AG08395 (cell line): ENCODE data around the gene PPP2R5C.
A peak's percentile ranks its signal among the peaks of the same experiment; 100 is the strongest.

Experiments
- DNase-seq: peaks from one replicate; pipeline ENCODE4 v3.0.0; 2012; ENCODE audit warnings: mixed read lengths, low spot score

The PPP2R5C gene

GRCh38 chr14:101950100-101950499 is 188.6 kb downstream of the PPP2R5C start:
- no peak for DNase-seq

DNA sequence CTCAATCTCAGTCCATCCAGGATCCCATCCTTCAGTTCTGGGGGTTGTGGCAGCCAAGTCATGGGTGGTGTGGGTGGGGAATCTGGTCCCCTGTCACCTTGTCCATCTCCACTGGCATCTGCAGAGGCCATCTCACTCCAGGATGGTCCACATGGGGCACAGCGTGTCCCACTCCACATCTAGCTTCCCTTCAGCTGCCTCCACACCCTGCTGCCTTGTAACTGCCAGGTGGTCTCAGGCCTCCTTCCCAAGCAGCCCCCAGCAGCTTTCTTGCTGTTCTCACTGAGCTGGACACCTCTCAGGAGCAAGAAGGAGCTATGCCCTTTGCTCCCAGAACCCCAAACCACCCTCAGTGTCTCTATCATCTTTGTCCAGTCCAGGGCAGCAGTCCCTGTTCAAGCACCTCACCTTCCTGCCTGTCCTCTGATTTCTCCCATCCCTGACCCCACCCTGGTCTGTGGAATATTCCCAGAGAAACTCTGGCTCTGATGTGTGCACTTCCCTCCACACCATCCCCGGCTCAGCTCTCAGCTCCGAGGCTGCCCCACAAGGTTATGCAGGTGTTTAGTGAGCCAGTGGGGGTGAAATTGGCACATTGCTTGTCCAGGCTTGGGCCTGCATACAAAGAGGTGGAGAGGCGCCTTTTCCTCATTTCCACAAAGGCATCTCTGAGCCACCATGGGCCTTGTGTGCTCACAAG is 189.2 kb downstream of the PPP2R5C start:
- no peak for DNase-seq

- no peak for DNase-seq
Observed at GRCh38 chr14:101953151-101953550, 191.6 kb downstream of the PPP2R5C start.

DNA sequence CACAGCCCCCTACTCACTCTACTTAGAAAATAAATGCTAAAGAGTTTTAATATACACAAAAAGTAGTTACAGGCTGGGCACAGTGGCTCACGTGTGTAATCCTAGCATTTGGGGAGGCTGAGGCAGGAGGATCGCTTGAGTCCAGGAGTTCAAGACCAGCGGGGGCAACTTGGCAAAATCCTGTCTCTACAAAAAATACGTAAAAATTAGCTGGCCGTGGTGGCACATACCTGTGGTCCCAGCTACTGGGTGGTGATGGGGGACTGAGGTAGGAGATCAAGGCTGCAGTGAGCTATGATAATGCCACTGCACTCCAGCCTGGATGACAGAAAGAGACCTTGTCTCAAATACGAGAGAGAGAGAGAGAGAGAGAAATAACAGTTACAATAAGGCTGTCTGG is 193.0 kb downstream of the PPP2R5C start:
- no peak for DNase-seq

DNA sequence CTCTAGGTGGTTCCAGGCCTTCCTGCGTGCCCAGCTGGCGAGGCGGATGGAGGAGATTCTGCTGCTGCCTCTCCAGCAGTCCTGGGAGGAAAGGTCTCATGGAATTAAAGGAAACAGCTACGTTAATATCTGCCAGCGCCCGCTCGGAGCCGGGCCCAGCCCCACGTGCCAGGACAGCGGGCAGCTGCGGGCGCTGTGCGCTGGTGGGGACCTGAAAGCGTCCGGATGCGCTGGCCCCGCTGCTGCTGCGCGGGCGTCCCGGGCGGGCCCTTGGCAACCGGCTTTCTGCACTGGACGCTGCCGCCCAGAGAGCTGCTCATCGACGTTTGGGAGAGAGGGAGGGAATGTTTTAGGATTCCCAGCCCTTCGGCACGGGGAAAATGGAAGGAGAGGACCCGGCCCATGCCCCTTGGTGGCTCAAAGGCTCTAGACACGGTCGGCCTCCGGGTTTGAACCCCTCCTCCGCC is 194.2 kb downstream of the PPP2R5C start:
- DNase-seq, result no peak

- DNase-seq, result no peak
Observed at GRCh38 chr14:101956179-101956885, 194.8 kb downstream of the PPP2R5C start.

DNA sequence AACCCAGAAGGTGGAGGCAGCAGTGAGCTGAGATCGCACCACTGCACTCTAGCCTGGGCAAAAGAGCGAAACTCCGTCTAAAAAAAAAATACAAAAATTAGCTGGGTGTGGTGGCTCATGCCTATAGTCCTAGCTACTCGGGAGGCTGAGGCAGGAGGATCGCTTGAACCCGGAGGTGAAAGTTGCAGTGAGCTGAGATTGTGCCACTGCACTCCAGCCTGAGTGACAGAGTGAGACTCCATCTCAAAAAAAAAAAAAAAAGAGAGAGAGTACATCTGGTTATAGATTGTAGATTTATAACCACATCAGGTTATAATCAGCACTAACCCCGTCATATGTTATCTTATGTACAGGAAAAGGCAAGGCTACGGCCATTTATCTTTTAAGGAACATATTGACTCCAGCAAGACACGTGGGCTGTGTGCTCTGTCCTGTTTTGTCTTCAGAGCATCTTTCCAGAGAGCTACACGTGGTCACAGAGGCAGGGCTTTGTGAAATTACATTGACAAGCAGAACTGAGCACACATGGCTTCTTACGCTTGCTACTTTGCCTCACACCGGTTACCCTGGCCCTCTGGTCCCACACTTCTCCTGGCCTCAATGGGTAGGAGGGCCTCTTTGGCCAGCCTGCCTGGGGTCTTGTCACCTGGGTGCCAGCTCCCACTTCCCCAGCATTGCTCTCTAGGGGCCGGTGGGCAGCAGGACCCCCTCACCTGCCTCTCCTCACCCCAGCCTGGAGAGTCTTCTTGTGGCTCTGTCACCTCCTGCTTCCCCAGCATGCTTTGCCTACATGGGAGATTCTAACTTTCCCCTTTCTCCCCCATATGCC is 196.1 kb downstream of the PPP2R5C start:
- no peak for DNase-seq

DNA sequence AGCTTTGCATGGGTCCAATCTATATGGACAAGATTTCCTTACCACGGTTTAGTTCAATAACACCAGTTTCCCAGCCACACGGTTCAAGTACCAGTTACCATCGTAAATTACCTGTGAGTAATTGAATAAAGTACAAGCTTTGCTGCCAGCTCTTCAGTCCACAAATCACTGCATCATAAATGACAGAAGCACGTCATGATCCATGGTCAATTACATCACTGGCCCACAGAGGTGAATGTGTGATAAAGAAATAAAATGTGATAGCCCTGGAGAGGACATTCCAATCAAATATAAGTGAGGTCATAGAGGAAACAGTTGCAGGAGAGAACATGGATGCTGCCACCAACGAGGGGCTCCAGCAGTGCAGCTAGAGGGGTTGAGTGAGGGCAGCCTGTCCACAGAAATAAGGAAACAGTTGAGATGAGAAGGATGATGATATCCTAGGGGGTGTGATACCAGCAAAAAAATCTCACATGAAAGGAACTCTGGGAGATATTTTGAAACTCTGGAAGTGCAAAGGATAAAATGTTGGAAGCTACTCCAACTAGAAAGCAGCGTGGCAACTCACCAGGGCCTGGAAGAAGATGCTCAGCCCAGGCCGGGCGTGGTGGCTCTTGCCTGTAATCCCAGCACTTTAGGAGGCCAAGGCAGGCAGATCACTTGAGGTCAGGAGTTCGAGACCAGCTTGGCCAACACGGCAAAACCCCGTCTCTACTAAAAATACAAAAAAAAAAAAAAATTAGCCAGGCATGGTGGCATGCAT is 197.1 kb downstream of the PPP2R5C start:
- no peak for DNase-seq

DNA sequence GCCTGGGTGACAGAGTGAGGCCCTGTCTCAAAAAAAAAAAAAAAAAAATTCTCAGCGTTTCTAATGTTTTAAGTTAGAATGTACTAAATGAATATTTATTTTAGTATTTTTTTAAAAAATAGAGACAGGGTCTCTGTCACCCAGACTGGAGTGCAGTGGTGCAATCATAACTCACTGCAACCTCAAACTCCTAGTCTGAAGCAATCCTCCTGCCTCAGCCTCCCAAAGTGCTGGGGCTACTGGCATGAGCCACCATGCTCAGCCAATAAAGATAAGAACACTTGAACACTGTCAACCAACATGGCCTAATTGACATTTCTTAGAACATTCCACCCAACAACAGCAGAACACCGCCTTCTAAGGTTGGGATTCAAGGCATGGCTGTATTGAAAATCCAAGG is 197.8 kb downstream of the PPP2R5C start:
- no peak for DNase-seq

GRCh38 chr14:101960225-101960624 is 198.7 kb downstream of the PPP2R5C start:
- DNase-seq, result no peak

DNA sequence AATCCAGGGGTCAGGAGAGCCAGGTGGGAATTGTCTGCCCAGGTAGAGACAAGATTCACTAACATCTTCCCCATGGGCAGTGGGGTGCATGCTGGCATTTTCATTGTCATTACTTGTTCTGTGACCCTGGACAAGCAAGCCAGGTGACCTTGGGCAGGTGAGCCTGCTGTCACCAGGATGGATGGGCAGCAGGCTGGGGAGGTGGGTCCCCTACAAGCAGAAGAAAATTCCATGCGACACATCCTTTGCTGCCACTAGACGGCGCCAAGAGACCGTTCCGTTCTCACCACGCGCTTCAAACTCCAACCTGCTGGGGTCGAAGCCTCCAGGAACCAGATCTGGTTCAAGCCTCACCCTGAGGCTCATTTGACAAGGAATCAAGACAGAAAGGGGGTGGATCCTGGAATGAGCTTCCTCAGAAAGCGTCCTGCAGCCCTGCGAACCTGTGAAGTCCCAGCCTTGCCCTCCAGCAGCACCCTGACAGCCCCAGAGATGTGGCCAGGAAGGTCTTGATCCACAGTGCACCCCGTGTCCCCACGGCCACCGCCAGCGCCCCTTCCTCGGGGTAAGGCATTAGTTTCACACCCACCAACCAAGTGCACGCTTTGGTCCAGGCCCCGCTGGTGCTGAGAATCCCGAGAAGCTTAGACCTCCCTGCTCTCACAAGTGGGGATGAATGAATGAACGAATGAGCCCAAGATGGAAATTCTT is 199.7 kb downstream of the PPP2R5C start:
- DNase-seq, result peak; percentile 75

- DNase-seq, result no peak
Observed at GRCh38 chr14:101961746-101962502, 200.4 kb downstream of the PPP2R5C start.

DNA sequence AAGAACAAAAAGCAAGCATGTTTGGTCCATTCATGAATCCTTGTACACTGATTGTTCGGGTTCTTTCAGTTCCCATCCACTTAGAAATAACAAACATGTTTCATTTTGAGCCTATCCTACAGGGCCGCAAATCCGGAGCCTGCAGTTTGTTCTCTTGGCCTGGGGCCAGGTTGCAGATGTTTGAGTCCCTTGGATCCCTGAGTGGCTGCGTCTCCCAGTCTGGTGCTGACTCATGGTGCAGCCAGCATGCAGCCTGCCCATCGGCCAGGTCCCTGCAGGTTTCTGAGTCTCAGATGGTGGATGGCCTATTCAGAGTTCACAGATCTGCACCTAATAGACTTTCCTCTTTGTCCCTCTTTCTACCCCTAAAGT is 201.0 kb downstream of the PPP2R5C start:
- peak; percentile 78 for DNase-seq

- DNase-seq, result no peak
Observed at GRCh38 chr14:101963052-101963451, 201.5 kb downstream of the PPP2R5C start.

- no peak for DNase-seq
Observed at GRCh38 chr14:101963656-101964296, 202.3 kb downstream of the PPP2R5C start.

DNA sequence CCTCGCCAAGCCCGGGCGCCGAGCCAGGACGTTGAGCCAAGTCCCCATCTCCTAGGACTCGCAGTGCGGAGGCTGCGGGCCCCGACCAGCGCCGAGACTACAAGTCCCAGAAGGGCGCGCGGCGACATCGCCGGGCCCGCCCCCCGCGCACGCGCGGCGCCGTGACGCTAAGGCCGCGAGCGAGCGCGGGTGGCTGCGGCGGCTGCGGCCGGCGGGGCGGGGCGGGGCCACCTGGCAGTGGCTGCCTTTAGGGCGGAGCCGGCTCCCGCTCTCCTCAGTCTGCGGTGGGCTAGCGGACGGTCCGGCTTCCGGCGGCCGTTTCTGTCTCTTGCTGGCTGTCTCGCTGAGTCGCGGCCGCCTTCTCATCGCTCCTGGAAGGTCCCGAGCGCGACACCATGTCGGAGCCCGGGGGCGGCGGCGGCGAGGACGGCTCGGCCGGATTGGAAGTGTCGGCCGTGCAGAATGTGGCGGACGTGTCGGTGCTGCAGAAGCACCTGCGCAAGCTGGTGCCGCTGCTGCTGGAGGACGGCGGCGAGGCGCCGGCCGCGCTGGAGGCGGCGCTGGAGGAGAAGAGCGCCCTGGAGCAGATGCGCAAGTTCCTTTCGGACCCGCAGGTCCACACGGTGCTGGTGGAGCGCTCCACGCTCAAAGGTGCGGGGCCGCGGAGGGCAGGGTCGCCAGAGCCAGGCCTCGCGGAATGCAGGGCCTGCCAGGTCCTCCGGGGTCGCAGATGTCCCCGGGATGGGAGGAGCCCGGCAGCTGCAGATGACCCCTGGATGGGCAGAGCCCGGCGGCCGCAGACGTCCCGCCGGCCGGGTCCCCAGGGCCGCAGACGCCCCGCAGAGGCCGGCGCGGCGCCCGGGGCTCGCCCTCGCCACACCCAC is 203.0 kb downstream of the PPP2R5C start, which contains the start of gene DYNC1H1:
Gene DYNC1H1 (plus strand): TSS at position 277 of the 884 bp plus-strand sequence. CDS start 119 bp downstream, at position 396.
- DNase-seq, result peak; percentile 95

DNA sequence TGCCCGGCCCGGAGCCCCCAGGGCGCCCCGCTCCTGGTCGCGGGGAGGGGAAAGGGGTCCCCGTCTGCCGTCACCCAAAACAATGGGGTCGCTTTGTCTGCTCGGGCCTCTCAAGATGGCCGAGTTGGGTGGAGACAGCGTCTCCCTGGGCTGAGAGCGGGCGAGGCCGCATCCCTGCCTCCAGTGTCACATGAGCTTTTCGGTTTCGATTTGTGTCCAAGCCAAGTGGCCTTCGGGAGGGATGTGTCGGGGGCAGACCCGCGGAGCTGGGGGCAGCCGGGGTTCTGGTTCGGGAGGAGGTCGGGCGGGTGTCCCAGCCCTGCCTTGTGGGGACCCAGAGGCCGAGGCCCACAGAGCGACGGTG is 203.7 kb downstream of the PPP2R5C start:
- DNase-seq, result peak; percentile 57

DNA sequence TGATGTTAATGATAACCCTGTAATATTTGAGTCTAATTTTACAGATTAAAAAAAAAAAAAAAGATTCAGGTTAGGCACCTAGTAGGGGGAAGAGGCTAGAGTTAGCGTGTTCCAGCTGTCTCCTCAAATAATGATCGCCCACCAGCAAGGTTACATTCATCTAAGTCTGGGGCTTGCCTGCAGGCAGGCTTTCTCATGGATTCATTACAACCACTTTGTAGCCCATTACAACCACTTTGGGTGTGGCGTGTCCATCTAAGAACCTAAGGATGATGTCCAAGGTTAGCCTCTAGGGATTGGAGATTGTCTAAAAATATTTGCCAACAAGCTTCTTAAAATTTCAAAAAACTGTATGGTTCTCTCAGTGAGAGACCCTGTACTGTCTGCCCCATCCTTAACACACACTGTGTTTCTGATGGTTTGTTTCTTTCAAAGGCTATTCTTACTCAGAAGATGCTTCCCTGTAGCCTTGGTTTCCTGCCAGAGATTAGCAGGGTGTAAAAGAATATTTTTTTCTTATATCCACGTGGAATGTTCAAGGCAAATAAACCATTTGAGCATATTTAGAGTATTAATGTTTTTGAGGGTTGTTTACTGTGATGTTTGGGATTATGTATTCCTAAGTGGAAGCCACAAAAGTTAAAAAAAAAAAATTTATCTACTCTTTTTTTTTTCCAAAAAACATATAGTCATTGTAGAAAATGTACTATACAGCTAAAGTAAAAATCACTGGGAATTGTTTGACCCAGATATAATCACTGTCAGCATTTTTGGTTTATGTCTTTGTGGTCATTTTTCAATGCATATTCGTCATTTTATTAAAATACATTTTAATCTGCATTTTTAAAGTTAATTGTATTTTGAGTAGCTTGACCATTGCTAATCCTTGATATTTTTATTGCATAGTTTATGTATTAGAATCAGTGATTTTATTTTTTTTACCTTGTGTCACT is 204.5 kb downstream of the PPP2R5C start:
- DNase-seq, result no peak
